ENCODE measurements around the gene TMEM179.

The TMEM179 gene

DNA sequence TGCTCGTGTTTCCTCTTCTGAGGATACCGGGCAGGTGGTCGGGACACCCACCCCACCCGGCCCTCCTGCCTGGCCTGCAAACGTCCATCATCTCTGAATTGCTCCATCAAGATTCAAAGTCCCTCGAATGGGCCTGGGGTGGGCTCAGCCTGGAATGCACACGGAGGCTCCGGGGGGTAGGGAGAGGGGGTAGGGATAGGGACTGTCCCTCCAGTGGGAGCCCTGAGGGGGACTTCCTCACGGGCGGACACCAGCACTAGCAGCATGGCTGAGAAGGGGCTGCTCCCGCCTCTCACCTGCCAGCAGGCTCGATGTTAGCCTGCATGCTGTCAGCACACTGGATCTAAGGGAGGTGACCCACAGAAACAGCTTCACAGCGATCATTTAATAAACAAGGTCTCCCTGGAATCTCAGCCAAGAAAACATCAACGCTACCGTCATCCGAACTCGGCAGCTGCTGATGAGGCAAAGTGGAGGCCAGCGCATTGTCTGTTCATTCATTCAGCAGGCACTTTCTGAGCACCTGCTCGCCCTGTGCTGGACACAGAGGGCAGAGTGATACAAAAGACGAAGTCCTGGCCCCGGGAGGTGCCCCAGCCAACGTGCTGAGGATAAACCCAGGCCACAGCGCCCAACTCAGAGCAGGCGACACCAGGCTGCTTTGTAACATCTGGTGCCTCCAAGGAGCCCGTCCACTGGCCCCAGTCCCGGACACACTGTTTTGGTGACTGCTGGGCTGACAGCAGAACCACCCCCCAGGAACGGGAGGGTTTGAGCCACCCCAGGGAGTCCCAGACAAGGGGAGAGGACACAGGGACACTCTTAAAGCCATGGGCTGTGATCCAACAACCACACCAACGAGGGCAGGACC is 6.3 kb downstream of the TMEM179 start:
- DNase-seq, result peak; percentile 23

- DNase-seq, result no peak
Observed at GRCh38 chr14:104597576-104597975, 7.0 kb downstream of the TMEM179 start.

- DNase-seq, result no peak
Observed at GRCh38 chr14:104596927-104597351, 7.6 kb downstream of the TMEM179 start.

- no peak for DNase-seq
Observed at GRCh38 chr14:104596451-104596918, 8.1 kb downstream of the TMEM179 start.

DNA sequence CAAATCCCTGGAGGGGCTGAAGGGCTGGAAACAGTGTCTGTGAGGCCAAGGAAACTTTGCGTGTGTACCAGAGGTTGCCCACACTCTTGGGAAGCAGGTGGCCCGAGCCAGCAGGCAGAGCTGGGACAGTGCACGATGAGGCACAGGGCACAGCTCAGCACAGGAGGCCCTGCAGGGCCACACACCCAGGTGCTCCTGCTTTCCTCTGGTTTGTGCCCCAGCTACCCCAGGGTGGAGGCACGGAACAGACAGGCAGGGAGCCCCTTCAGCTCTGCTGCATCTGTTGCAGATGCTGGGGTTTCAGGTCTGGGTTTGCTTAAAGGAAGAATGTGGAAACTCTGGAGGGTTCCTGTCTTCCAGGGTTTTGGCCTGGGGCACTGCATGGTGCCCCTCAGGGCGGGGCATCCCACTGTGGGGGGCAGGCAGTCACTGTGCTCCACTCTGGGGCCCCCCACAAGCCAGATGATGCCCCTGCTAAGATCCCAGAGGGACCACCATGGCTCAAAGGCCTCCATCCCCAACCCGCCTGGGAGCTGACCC is 8.6 kb downstream of the TMEM179 start:
- no peak for DNase-seq

- no peak for DNase-seq
Observed at GRCh38 chr14:104595116-104595675, 9.4 kb downstream of the TMEM179 start.

DNA sequence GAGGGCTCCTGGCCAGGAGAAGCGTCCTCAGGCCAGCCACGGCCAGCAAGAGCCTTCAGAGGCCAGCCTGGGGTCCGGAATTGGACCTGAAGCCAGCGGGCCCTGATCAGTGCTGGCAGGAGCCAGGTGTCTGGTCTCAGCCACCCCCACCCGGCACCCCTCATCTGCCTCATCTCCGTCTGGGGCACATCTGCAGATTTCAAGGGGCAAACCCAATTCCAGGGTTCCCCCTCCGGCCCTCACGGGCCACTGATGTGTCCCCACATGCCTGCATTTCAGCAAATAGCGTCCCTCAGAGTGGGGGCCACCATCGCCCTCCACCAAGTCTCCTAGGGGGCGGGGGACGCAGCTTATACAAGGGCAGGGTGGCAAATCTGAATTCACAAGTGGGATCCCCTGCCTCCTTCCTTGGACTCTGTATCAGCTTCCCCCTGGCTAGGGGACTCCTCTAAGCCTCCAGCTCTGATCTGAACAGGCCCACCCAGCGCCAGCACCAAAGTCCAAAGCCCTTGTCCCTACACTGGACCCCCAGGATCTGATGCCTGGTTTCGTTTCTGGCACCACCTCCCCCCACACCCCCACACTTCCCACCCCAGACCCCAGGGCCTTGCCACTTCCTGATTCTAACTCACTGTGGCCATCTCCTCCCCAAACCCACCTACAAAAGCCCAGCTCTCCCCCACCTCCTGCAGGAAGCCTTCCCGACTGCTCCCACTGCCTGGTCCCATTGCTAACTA is 10.1 kb downstream of the TMEM179 start:
- no peak for DNase-seq

DNA sequence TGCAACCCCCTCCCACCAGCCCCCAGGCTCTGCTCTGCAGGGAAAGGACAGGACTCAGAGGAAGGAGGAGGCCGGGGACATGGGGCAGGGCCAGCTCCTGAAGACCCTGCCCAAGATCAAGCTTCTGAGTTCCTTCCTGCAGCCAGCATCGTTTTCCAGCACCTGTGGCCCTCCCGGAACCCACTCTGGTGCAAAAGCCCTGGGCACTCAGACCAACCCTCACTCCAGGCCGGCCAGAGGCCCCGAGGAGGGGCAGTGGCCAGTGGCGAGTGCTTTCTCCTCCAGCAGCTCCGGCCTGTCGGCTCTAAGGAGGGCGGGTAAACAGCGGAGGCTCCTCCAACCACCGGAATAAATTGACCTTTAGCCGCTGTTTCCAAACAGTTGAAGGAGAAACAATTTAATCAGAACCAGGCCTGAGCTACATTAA is 10.8 kb downstream of the TMEM179 start:
- no peak for DNase-seq

DNA sequence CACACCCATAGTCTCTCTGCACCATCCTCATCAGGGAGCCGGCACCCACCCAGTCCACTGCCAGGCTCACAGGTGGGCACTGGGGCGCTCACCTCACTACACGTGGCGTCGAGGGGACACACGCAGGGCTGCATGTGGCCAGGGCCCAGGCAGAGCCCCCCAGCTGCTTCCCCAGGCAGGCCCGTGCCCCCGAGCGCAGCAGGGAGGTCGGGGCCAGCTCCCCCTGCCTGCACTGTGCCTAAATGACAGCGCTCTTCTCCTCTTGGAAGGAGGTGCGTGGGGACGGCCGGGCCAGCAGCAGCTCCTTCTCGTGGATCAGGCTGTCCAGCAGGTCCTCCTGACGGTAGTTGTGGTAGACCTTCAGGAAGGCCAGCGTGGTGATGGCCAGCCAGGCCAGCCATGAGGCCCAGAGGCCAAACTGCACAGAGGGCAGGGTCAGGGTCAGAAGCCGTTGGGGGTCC is 11.3 kb downstream of the TMEM179 start:
- DNase-seq, result no peak

DNA sequence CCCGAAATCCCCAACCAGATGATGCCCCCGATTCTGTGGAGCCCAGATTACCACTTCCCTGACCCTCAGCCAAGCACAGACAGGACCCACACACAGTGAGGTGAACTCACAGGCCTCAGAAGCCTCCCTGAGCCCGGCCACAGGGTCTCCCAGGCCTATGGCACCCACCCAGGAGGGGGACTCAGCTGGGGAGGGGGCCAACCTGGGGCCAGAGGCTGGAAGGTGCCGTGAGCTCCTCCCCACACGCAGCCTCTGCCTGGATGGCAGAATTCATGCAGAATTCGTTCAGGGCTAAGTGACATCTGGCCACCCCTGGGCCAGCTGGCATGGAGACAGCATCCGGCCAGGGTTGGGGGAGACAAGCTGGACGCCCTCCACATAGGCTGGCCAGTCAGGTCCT is 11.8 kb downstream of the TMEM179 start:
- no peak for DNase-seq

- no peak for DNase-seq
Observed at GRCh38 chr14:104592292-104592672, 12.3 kb downstream of the TMEM179 start.

DNA sequence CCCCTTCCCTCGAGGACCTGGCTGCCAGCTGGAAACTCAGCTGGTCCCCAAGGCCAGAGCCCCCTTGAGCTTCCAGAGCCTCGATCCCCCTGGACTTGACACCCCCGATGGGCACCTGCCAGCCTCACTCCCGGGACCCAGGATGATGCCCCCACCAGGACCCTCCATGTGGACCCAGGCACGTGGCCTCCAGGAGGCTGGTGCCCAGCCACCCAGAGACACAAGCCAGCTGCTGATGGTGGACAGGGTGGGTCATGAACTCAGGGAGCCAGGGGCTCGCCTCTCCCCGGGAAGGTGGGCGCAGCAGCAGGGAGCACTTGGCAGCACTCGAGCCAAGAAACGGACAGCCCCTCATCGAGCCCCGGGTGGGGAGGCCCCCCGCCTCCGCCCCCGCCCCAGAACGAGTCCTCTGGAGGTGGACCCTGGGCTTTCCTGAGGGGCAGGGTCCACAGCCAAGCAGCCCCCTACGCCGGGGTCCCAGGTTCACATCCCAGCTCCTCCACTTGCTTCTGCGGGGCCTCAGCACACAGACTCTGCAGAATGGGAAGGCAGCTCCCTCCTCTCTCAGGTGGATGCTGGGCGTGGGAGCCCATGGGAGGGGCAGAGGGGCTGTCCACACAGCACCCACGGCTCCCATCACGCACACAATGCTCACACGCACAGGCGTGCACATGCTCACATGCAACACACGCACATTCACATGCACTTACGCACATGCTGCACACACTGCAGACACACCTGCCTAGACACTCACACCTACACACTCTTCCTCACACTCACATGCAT is 12.9 kb downstream of the TMEM179 start:
- no peak for DNase-seq

DNA sequence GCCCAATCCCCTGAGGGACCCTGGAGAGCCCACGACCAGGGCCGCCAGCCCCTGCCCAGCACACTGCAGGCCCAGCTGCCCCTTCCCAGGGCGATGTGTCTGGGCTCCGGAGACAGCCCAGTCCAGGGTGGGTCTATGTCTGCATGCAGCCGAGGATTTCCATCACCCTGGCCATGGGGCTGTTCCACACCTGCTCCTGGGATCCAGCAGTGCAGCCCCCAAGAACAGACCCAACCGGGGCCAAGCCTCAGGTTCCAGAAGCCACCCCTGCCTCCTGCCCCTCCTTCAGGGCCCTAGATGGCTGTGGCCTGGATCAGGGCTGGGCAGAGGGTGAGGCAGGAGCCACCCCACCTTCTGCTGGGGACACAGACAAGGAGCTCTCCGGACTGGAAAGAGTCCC is 13.5 kb downstream of the TMEM179 start:
- no peak for DNase-seq

DNA sequence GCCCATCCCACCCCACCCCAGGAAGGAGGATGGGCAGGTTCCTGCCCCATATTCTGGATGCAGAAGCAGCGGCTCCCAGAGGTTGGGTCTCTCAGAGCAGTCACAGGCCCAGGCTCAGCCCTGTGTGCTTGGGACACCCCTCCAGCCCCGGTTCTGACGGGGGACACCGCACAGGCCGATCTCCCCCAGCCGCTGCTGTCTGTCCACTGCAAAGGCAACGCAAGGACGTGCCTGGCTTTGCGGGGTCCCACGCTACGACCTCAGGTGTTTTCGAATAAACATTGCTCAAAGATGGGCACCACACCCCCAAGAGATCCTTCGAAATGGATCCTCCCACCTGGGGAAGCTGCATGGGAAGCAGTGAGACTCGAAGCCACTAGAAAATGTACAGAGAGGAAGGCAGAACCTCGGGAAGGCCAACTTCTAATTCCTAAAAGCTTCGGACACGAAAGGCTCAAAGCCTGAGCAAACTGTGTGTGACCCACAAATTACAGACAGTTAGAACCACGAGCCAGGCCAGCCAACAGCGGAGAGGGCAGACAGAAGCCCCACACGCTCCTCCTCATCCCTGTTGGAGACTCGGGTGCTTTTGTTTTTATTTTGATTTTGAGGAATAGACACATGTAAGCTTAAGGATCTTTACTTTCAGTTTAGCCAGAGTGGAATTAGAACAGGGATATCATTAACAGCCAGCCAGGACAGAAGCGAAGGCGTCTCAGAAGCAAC is 14.2 kb downstream of the TMEM179 start:
- no peak for DNase-seq

GRCh38 chr14:104589338-104590195 is 15.0 kb downstream of the TMEM179 start:
- no peak for DNase-seq

DNA sequence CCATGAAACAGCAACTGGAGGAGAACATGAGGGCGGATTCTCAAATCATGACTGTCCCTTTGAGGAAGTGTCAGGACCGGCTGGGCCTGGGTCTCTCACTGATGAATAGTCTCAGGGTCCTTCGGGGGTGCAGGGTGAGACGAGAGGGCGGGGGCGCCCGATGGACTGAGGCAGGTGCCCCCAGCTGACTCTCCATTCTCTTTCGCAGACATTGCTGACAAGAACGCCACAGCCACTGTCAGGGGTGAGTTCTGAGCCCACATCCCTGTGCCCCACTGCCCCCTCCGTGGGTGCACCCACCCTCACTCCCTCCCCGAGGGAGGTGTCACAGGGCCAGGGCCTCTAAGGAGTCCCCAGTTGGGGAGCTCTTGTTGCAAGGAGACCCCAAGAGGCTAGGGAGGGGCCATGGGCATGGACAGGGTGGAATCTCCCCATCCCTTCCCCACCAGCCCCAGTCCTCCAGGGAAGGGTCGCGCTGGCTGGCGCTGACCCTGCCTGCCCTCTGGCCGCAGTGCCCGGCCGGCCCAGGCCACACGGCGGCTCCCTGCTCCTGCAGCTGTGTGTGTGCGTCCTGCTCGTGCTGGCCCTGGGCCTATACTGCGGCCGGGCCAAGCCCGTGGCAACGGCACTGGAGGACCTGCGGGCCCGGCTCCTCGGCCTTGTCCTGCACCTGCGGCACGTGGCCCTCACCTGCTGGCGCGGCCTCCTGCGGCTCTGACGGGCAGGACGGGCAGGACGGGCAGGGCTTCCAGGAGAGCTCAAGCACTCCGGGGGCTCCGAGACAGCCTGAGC is 16.3 kb downstream of the TMEM179 start:
- DNase-seq, result no peak

DNA sequence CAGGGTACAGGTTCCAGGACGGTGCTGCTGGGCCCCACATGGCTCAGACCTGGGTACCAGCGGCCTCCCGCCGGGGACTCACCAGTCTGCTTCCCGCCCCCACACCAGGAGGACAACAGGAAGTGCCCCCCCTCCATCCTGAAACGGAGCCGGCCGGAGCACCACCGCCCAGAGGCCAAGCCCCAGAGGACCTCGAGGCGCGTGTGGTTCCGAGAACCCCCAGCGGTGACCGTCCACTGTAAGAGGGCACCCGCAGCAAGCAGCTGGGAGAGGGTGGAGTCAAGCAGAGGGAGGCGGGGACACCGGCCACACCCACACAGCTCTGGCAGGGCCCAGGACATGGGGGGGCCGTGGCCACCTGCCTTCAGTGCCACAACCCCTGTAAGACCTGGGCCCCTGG is 16.9 kb downstream of the TMEM179 start:
- DNase-seq, result no peak

DNA sequence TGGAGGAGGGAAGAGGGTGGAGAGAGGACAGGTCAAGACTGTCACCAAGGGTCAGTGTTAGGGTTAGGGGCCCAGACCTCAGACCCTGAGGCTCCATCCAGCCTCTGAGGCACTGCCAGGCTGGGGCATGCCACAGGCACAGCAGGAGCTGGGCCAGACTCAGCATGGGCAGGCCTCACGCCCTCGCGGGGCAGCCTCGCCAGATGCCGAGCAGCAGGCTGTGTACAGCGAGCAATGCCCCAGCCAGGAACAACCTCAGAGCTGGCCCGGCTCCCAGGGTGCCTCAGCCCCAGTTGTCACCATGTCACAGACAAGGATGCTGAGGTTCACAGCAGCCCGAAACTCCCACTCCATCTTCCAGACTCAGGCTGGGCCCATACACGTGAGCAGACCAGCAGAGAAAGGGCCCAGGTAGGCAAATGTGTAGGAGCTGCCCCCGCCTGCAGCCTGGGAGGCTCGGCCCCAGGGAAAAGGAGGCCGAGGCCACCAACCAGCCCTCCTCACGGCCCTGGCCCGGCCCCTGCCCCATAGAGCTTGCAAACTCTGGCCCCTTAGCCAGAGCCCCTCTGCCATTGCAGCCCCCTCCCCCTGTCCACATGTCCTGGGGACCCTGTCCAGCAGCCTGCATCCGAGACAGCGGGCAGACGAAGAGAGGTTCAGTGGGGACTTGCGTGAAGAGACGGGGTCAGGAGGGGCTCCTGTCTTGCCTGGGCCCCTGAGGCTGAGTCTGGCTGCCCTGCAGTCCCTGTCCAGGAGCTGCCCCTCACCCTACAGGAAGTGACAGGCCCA is 17.5 kb downstream of the TMEM179 start:
- peak; percentile 68 for DNase-seq
